Measurements from ENCODE around the gene PVRIG.

- no peak for TF ChIP-seq FOXM1 (IDR thresholded peaks at IDR 0.05; ENCODE audit: borderline replicate concordance)
- no peak for TF ChIP-seq FOXK2 (IDR thresholded peaks at IDR 0.05)
- TF ChIP-seq ARNT (IDR thresholded peaks at IDR 0.05) = no peak
- TF ChIP-seq BHLHE40 (IDR thresholded peaks at IDR 0.05; ENCODE audit: borderline replicate concordance) = no peak
- no peak for TF ChIP-seq SP1 (IDR thresholded peaks at IDR 0.05)
These were observed 19.1 kb upstream of the PVRIG start for GRCh38 chr7:100200693-100201092.
